Measurements from ENCODE around the gene C1orf21.

GRCh38 chr1:184464757-184465156 lies 77.9 kb downstream of the C1orf21 start:
- TF ChIP-seq CTCF (conservative IDR thresholded peaks at IDR 0.05 in 1 of 2, IDR thresholded peaks at IDR 0.05 in 1 of 2; ENCODE audit: low read depth in 1 of 2, low read length in 2 of 2) (no peak), EZH2 (IDR thresholded peaks at IDR 0.05; ENCODE audit: low read length, missing control alignments) (no peak)

All from fibroblast of lung (primary cell).